GM19467 (cell line): ENCODE measurements around the gene CNOT3.

Experiments used
- ATAC-seq: cut with Tn5 transposase; IDR thresholded peaks from one replicate; pipeline ENCODE4 v1.9.1; 2021; ENCODE audit warnings: mild to moderate bottlenecking, moderate library complexity; ENCODE audit not compliant: unreplicated experiment

CNOT3 gene

DNA sequence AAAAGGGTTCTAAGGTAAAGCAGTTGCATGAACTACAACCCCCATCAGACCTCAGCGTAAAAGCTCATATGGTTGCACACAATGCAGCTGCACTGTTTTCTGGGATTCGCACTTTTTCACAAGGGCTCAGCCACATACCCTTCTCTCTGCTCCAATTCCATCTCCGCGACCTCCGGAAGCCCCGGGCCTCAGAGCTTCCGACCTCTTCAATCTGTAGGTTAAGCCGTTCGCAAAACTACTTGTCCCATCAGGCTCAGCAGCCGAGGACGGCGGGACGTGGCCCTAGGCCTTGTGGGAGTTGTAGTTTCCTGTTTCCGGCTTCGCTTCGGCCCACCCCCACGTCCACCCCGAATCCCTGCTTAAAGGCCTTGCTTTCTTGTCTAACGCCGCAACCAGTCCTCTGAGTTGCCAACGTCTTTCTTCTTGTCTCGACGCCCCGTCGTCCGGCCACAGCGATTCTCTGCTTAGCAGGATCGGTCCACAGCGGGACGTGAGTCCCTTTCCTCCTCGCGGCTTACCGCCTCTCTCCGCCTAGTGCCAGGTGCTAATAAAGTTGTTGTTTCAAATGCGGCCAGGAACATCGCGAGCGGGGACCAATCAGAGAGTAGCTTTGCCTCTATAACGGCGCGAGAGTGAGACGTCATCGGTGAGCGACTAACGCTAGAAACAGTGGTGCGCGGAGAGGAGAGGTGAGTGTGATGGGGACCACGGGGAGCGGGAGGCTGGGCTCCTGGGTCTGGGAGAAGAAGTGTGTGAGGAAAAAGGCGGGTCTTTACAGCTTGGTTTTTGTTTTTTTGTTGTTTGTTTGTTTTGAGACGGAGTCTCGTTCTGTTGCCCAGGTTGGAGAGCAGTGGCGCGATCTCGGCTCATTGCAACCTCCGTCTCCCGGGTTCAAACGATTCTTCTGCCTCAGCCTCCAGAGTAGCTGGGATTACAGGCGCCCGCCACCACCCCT lies 22.2 kb upstream of the CNOT3 start, which contains the start of the genes PRPF31 and TFPT:
Gene PRPF31, plus strand, starts transcription at position 646 of the 955 bp plus-strand sequence. CDS start 2,525 bp downstream, outside the sequence.
Gene TFPT, minus strand, starts transcription at position 549 of the 955 bp plus-strand sequence. Its CDS starts 388 bp downstream, at position 161.
- peak; percentile 69 for ATAC-seq

DNA sequence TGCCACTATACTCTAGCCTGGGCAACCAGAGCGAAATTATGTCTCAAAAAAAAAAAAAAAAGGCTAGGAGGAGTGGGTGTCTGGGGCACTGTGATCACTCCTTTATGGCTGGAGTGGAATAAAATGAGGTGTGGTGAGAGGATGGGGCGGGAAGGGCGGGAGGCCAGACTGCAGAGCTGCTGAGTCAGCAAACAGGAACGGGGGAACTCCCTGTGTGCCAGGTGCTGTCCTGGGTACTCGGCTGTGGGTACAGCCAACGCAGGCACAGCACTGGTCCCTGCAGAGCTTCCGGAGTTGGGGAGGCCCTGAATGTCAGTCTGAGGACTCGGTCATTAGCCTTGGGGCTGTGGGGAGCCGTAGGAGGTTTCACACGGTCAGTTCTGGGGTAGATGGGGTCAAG lies 16.3 kb upstream of the CNOT3 start:
- ATAC-seq = no peak

DNA sequence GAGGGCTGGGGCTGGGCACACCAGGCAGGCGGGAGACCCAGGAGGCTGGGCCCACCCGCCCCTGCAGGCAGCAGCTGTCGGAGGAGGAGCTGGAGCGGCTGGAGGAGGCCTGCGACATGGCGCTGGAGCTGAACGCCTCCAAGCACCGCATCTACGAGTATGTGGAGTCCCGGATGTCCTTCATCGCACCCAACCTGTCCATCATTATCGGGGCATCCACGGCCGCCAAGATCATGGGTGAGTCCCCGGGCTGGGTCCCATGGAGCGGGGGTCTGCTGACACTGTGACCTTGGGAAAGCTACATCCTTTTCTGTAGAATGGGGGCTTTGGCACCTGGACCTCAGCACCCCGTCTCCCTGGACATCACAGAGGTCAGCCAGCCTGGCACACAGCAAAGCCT lies 13.9 kb upstream of the CNOT3 start:
- ATAC-seq = no peak

DNA sequence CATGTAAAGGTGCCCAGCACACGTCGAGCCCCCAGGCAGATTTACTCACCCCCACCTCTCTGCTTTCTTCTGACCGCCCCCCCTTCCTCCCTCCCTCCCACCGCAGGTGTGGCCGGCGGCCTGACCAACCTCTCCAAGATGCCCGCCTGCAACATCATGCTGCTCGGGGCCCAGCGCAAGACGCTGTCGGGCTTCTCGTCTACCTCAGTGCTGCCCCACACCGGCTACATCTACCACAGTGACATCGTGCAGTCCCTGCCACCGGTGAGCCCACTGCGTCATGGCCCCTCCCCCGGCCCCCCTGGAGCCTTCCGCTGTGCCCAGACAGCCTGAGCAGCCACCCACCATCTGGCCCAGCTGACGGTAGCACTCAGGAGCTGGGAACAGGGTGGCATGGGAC lies 13.2 kb upstream of the CNOT3 start:
- no peak for ATAC-seq

DNA sequence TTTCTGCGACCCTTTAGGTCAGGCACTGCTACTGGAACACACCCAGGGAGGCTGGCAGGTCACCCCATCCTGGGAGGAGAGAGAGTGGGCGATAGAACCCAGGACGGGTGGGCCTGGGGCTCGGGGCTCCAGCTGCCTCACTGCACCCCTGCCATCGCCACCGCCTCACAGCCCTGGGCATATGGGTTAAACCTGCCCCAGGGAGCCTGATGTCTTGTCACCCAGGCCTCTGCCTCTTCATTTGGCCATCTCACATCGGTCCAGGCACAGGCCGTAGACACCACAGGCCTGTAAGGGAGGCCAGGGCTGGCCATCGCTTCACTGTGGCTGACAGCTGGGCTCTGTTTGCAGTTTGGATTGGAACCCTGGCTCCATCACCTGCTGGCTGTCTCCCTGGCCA lies 11.8 kb upstream of the CNOT3 start:
- ATAC-seq = no peak

DNA sequence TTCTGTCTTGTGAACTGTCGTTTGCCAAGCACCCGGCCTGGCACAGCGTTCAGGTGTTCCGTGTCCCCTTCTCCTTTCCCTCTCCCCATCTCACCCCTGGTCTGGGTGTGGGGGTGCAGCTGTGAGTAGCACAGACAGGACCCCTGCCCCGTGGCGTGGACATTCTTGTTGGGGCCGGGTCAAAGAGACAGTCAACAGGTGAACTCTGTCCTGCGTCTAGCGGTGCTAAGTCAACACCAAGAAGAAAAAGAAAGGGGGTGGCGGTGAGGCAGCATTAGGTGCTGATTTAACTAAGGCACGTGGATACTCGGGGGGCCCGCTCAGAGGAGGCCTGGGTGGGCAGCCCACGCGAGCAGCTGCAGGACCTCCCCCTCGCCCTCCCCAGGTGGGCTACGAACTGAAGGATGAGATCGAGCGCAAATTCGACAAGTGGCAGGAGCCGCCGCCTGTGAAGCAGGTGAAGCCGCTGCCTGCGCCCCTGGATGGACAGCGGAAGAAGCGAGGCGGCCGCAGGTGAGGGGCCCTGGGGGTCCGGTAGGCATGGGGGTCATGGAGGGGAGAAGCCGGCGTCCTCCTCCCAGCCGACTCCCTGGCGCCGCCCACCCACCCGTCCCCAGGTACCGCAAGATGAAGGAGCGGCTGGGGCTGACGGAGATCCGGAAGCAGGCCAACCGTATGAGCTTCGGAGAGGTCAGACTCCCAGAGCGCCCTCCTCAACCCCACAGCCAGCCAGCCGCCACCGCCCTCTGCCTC lies 9.7 kb upstream of the CNOT3 start:
- no peak for ATAC-seq

DNA sequence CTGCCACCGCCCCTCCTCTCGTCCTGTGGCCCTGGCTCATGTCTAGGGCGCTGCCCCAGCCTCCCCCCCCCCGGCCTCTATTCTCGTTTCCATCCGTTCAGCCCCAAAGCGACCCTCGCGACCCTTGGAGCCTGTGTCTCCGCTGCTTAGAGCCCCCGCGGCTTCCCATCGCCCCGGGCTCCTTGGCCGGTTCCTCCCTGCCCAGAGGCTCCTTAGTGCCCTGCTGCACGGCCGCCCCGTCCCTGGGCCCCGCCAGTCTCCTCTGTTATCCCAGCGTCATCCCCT lies 9.2 kb upstream of the CNOT3 start:
- no peak for ATAC-seq

DNA sequence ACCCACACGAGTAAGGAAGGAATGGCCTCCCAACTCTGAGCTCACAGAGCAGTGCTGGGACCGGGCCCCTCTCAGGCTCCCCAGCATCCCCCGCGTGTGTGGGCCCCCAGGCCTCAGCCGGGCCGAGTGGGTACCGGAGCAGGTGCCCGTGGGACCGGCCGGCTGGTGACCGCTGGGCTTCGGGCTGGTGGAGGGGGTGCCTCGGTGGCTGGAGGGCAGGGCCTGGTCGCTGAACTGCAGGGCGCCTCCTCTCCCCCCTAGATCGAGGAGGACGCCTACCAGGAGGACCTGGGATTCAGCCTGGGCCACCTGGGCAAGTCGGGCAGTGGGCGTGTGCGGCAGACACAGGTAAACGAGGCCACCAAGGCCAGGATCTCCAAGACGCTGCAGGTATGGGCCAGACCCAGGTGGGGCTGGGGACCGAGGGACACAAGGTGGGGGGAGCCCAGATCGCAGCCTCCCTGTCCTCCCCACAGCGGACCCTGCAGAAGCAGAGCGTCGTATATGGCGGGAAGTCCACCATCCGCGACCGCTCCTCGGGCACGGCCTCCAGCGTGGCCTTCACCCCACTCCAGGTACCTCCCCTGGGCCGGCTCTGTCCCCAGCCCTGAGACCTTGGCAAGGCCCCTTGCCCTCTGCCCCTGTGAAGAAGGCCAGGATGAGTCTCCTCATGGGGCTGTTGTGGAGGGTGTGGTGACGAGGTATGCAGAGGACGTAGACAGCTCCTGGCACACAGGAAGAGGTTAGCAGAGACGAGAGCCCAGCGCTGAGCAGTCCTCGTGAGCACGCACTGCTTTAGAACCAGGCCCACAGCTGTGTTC lies 8.6 kb upstream of the CNOT3 start:
- no peak for ATAC-seq

DNA sequence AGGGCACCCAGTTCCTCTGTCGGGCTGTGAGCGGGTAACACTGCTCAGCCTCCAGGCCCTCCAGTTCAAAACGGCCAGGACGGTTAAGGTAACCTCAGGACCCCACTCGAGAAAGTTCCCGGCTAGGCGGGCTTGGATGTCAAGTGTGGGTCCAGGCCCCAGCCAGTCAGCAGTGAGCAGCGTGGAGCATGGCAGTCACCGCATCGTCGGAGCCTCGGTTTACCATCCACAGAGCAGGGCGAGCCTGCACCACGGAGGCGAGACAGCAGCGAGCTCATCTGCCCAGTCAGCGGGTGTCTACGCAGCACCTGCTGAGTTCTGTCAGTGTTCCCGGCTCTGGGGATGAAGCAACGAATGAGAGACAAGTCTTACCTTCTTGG lies 8.0 kb upstream of the CNOT3 start:
- ATAC-seq = no peak

DNA sequence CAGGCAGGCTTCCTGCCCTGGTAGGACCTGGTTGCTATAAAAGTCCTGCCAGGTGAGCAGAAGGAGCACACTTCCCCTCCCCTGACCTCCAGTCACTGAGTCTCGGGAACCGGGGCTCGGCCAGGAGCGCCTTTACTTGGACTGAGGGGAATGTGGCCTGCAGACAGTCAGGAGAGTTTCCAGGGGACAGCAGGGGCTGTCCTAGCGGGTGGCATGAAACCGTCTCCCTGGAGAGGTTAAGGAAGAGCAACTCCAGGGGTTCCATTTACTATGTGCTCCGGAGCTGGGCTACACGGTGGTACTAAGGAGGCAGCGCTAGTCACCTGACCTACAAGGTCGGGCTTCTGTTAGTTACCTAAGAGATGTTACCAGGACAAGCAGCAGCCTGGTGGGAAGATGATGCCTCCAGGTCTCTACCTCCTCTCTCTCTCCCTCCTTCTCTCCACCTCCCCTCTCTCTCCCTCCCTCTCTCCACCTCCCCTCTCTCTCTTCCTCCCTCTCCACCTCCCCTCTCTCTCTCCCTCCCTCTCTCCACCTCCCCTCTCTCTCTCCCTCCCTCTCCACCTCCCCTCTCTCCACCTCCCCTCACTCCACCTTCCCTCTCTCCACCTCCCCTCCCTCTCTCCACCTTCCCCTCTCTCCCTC lies 4.1 kb upstream of the CNOT3 start:
- ATAC-seq = no peak

DNA sequence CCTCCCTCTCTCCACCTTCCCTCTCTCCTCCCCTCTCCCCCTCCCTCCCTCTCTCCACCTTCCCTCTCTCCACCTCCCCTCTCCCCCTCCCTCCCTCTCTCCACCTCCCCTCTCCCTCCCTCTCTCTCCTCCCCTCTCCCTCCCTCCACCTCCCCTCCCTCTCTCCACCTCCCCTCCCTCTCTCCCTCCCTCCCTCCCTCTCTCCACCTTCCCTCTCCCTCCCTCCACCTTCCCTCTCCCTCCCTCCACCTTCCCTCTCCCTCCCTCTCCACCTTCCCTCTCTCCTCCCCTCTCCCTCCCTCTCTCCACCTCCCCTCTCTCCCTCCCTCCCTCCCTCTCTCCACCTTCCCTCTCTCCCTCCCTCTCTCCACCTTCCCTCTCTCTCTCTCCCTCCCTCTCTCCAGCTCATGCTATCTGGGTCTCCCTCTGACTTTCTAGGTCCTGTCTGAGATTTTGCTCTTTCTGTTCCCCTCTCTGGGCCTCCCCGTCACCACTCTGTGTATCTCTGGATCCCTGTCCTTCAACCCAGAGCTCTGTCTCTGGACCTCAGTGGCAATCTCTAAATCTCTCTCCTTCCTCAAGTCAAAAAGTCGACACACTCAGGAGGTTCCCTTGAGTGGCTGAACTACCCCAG lies 3.5 kb upstream of the CNOT3 start:
- no peak for ATAC-seq

DNA sequence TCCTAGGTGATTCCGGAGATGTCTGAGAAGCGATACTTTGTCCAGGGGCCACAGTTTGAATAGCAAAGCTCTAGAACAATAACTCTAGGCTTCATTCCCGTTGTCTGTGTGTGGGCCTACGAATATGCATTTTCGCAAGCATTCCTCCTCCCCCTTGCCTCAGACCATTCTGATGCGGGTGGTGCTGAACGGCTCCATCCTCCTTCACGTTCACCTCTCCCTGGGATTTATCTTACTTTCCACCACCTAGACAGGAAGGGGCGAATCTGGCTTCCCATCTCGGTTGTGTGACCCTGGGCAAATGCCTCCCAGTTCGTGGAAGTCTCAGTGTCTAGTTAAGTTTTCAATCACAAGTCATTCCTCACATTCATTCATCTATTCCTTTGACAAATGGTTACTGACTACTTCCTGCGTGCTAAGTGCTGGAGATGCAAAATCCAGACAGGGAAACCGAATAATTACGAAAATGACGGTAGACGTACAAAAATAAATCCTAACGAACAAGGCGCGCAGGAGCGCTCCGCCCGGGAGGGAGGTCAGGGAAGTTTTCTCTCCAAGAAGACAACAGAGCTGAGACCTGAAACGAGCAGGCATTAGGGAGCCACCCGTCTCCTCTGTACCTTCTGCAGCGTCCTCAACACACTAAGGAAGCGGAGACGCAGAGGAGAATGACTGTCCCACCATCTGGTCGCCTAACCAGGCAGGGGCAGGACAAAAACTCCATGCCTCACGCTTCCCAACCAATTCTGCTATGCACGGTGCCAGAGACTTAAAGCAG lies 1.3 kb upstream of the CNOT3 start:
- ATAC-seq = no peak

DNA sequence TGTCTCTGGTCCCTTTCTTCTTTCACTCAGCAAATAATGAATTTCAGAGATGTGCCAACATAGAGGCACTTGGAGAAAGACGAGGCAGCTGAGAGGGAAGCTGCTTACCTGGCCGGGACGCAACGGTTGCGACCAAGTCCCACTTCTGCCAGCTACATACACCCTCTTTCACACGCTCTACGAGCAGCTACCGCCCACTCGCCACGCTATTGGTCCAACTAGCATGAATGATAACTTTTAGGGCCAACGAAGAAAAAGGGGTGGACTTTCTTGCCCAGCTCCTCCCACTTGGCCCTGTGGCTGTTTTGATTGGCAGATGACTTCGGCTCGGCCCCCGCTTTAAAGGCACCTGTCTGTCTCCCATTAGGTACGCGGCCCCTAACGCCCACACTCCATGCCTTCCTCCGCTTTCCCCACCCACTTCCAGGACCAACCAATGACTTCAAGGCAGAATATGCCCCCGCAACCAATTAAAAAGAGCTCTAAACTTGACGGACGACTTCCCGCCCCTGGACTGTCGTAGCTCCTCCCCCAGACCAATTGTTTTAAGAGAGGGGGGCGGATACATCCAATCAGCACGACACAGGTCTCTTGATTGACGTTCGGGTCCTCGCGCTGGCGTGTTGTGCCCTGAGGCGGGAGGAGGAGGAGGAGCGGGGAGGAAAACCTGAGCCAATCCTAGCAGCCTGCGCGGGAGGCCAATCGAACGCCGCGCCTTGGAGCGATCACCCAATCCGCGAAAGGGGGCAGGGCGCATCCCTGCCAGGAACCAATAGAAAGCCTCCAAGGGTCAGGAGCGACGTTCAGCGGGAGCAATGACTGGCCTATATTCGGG lies 481 bp upstream of the CNOT3 start:
- ATAC-seq = peak; percentile 74

DNA sequence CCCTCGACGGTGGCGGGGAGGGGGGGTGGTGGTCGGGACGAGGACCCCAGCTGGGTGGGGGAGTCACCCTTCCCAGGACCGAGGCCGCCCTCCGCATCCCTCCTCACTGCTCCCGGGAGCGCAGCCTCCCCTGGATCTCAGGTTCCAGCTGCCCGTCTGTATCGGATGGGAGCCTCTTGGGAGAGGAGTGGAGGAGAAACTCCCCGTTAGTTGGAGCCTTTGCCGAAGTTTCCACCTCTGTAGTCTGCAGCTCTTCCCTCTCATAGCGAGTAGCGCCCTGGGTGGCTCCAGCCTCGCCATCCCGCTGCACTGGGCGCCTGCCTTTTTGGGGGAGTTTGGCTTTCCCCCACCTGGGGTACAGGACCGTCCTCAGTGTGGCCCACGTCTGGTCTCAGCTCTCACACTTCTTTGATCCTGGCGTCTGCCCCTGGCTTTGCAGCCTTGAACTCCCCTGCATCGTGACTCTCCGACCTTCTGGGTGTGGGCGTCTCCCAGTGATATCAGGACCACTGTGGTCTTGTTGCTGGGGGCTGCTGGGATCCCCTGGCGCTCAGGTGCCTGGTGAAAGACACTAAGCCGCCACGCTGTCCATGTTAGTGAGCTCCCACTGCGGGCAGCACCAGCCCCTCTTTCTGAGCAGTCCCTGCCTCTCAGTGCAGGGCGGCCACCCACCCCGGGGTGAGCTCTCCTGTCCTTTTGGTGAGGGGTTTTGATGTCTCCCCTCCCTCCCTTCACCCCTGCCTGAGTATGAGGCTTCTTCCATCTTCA lies 1.1 kb downstream of the CNOT3 start:
- ATAC-seq = no peak

DNA sequence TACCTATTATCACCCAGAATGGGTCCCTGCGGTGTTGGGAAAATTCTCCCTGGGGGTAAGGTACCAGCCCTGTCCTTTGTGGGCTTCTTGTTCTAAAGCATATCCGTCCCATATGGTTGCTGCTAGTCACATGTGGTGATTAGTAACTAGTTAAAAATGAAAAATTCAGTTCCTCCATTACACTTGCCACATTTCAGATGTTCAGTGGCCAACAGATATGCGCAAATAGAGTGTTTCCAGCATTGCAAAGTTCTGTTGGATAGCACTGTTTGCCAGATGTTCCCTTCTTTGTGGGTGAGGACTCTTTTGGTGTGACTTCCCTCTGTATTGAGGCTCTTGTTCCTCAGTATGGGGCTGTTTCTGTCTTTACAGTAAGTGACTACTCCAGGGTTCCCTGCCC lies 3.8 kb downstream of the CNOT3 start:
- no peak for ATAC-seq

DNA sequence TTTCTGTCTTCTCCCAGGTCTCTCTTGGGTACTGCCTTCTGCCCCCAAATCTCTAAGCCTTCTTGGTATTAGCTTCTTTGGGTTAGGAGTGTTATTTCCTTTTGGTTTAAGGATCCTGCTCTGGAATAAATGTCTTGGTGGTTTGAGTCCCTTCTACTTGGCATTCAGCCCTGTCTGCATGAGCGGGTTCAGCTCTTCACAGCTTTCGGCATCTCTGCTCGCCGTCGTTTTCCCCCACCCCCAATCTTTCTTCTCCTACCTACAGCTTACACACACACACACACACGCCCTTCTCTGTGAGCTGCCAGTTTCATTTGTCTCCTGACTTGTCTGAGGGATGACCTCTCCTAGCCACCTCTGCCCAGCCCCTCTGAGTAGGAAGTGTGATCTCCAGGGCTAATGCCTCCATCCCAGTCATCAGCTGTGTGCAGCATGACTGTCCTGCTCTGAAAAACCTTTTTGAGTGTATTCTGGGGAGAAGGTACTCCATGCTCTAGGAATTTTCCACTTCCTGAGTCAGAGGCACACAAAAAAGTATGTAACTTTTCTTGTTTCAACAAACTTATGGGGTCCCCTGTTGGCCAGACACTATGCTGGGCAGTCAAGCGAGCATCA lies 4.7 kb downstream of the CNOT3 start:
- ATAC-seq = no peak

DNA sequence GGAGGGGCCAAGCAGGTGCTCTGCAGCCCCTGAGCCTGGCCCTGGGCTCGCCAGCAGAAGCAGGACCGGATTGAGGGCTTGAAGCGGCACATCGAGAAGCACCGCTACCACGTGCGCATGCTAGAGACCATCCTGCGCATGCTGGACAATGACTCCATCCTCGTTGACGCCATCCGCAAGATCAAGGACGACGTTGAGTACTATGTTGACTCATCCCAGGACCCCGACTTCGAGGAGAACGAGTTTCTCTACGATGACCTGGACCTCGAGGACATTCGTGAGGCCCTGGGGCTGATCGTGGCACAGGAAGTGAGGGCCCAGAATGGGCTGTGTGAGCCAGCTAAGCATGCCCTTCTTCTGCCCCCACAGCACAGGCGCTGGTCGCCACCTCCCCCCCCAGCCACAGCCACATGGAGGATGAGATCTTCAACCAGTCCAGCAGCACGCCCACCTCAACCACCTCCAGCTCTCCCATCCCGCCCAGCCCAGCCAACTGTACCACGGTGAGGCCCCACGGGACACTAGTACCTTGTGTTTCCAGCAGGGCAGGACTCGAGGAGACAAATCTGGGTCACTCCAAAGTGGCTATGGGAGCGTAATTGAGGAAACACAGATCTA lies 8.1 kb downstream of the CNOT3 start:
- no peak for ATAC-seq
